Loucy (cell line): ENCODE results near the gene CDH12.

Source experiments
- EZH2phosphoT487 ChIP-seq: fragments of 200-600 bp; IDR thresholded peaks from 2 replicates; pipeline ENCODE4 v1.6.1; 2018; ENCODE audit warnings: antibody characterized with exemption, mild to moderate bottlenecking, moderate library complexity, borderline replicate concordance
- TF ChIP-seq, protein P1 (sequence below): fragments of 200-600 bp; sonication (generic); conservative IDR thresholded peaks from 2 replicates; pipeline ENCODE4 v1.5.1; 2014; ENCODE audit warnings: mild to moderate bottlenecking, antibody characterized with exemption, low read length

DNA sequence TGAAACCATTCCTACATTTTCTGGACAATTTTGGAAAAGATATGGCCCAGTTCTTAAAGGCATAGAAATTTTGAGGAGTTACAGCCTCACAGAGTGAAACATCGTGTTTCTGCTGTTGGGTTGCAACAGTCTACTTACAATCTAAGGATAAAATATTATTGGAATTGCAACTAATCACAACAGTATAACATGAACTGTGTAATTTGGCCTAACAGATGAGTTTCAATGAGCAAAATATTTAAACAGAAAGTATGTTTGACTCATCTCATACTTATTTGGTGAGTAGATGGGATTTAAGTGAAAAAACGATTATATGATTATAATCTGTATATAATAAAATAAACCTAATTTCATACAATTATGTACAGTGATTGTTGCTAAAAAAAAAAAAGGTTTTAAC is 1061.8 kb downstream of the CDH12 start:
- no peak for TF ChIP-seq EZH2phosphoT487
- TF ChIP-seq, protein P1, sequence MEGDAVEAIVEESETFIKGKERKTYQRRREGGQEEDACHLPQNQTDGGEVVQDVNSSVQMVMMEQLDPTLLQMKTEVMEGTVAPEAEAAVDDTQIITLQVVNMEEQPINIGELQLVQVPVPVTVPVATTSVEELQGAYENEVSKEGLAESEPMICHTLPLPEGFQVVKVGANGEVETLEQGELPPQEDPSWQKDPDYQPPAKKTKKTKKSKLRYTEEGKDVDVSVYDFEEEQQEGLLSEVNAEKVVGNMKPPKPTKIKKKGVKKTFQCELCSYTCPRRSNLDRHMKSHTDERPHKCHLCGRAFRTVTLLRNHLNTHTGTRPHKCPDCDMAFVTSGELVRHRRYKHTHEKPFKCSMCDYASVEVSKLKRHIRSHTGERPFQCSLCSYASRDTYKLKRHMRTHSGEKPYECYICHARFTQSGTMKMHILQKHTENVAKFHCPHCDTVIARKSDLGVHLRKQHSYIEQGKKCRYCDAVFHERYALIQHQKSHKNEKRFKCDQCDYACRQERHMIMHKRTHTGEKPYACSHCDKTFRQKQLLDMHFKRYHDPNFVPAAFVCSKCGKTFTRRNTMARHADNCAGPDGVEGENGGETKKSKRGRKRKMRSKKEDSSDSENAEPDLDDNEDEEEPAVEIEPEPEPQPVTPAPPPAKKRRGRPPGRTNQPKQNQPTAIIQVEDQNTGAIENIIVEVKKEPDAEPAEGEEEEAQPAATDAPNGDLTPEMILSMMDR, result no peak
